Breast epithelium (tissue), 4 donors: ENCODE measurements around the gene ZMIZ2. TPM values are rescaled to one million over a fixed set of nuclear protein-coding genes. Genes with fewer than 3 reads are reported as not detected.

ENCODE experiments used
- DNase-seq, 2 donors: peaks; one replicate each; pipeline ENCODE4 v3.0.0-alpha.2; 2019; ENCODE audit warnings: low spot score in 2 of 2
- H3K27ac ChIP-seq, 2 donors: fragments of 200-600 bp; sonication (generic) in 1 of 2; one replicate each; pipeline ENCODE4 v1.5.1; 2016 to 2019; ENCODE audit warnings: mild to moderate bottlenecking in 1 of 2
- H3K27me3 ChIP-seq, 2 donors: fragments of 200-600 bp; sonication (generic) in 1 of 2; one replicate each; pipeline versions ENCODE4 v1.5.1 to v1.6.0; 2017 to 2019; ENCODE audit warnings: control low read depth in 1 of 2, mild to moderate bottlenecking in 1 of 2
- H3K36me3 ChIP-seq: fragments of 200-600 bp; one replicate; pipeline ENCODE4 v1.5.1; 2019
- H3K4me1 ChIP-seq, 2 donors: fragments of 200-600 bp; sonication (generic); one replicate each; pipeline ENCODE4 v1.5.1; 2016 to 2019; ENCODE audit warnings: control low read depth in 1 of 2
- H3K4me3 ChIP-seq, 3 donors: fragments of 200-600 bp; sonication (generic); 1 replicate in 2 of 3; 2 replicates in 1 of 3; pipeline ENCODE4 v1.5.1; 2016 to 2019; ENCODE audit warnings: mild to moderate bottlenecking in 3 of 3, moderate library complexity in 2 of 3
- H3K9me3 ChIP-seq, 2 donors: fragments of 200-600 bp; sonication (generic) in 1 of 2; one replicate each; pipeline ENCODE4 v1.5.1; 2016 to 2019; ENCODE audit warnings: control low read depth in 1 of 2
- CTCF ChIP-seq, 3 donors: fragments of 450-650 bp; IDR thresholded peaks; one replicate each; pipeline ENCODE4 v1.5.1; 2016 to 2017; ENCODE audit warnings: antibody characterized with exemption in 3 of 3, mild to moderate bottlenecking in 3 of 3, moderate library complexity in 3 of 3
- POLR2A ChIP-seq: fragments of 450-650 bp; IDR thresholded peaks from one replicate; pipeline ENCODE4 v1.6.1; 2016; ENCODE audit warnings: antibody characterized with exemption, mild to moderate bottlenecking, moderate library complexity
- POLR2AphosphoS5 ChIP-seq, 3 donors: sonication (generic); formaldehyde crosslinking; IDR thresholded peaks; one replicate each; pipeline ENCODE4 v1.6.1; 2017; ENCODE audit warnings: antibody characterized with exemption in 3 of 3
- intact Hi-C: fragments of 100-400 bp; cut with DNase I; formaldehyde crosslinking; loops from one replicate; pipeline ENCODE4 v1.15.1; 2023; ENCODE audit warnings: low total_unique reads
- total RNA-seq, 3 donors: library from RNA; depleted of rRNA; stranded (reverse); fragments of >200 nt; gene quantifications; one replicate each; pipeline ENCODE4 v1.1.0, GENCODE V29; 2016

The ZMIZ2 gene
- total RNA-seq, 3 donors from 2014 or later = 12.5 to 30.1 (median 23.6) TPM

GRCh38 chr7:44709945-44710596 lies 38.6 kb upstream of the ZMIZ2 start:
- TF ChIP-seq POLR2AphosphoS5 (IDR thresholded peaks at IDR 0.05) = no peak
- TF ChIP-seq POLR2A = no peak
- no peak for TF ChIP-seq CTCF (IDR thresholded peaks at IDR 0.05)
- no peak overlapping the region for H3K4me3 ChIP-seq
- no peaks in the 10 kb centered on the region for H3K27me3 ChIP-seq
- no peaks in the 10 kb centered on the region for H3K9me3 ChIP-seq
- H3K36me3 ChIP-seq = no peaks in the 10 kb centered on the region
- H3K4me1 ChIP-seq = no peaks in the 10 kb centered on the region
- intact Hi-C loops = no loop called here
- no peak for DNase-seq
- no peak overlapping the region for H3K27ac ChIP-seq

- DNase-seq = no peak
- no peaks in the 10 kb centered on the region for H3K4me1 ChIP-seq
- H3K27ac ChIP-seq = no peak overlapping the region
- intact Hi-C loops = no loop called here
- H3K4me3 ChIP-seq = no peak overlapping the region
- H3K9me3 ChIP-seq = no peaks in the 10 kb centered on the region
- no peaks in the 10 kb centered on the region for H3K36me3 ChIP-seq
- no peak for TF ChIP-seq POLR2A
- no peak for TF ChIP-seq CTCF (IDR thresholded peaks at IDR 0.05)
- no peak for TF ChIP-seq POLR2AphosphoS5 (IDR thresholded peaks at IDR 0.05)
- no peaks in the 10 kb centered on the region for H3K27me3 ChIP-seq
Measured at GRCh38 chr7:44711528-44711927, 37.1 kb upstream of the ZMIZ2 start.

GRCh38 chr7:44712012-44712411 lies 36.6 kb upstream of the ZMIZ2 start:
- no peak for TF ChIP-seq POLR2AphosphoS5 (IDR thresholded peaks at IDR 0.05)
- no peak for TF ChIP-seq CTCF (IDR thresholded peaks at IDR 0.05)
- no peak for TF ChIP-seq POLR2A
- intact Hi-C loops = no loop called here
- DNase-seq = no peak
- Histone ChIP-seq H3K4me3 (no peak overlapping the region), H3K36me3 (no peaks in the 10 kb centered on the region), H3K27me3 (no peaks in the 10 kb centered on the region), H3K9me3 (no peaks in the 10 kb centered on the region), H3K4me1 (no peaks in the 10 kb centered on the region), H3K27ac (no peak overlapping the region)

GRCh38 chr7:44713141-44713540 lies 35.5 kb upstream of the ZMIZ2 start:
- intact Hi-C loops = no loop called here
- Histone ChIP-seq H3K4me1 (no peaks in the 10 kb centered on the region), H3K27me3 (no peaks in the 10 kb centered on the region), H3K9me3 (no peaks in the 10 kb centered on the region), H3K4me3 (no peak overlapping the region), H3K36me3 (no peaks in the 10 kb centered on the region), H3K27ac (no peak overlapping the region)
- TF ChIP-seq POLR2A = no peak
- no peak for TF ChIP-seq POLR2AphosphoS5 (IDR thresholded peaks at IDR 0.05)
- TF ChIP-seq CTCF (IDR thresholded peaks at IDR 0.05) = no peak
- DNase-seq = no peak

GRCh38 chr7:44713680-44714335 lies 34.8 kb upstream of the ZMIZ2 start:
- TF ChIP-seq POLR2AphosphoS5 (IDR thresholded peaks at IDR 0.05) = no peak
- TF ChIP-seq CTCF (IDR thresholded peaks at IDR 0.05) = no peak
- TF ChIP-seq POLR2A = no peak
- Histone ChIP-seq H3K9me3 (no peaks in the 10 kb centered on the region), H3K27me3 (no peaks in the 10 kb centered on the region), H3K27ac (no peak overlapping the region), H3K4me1 (no peaks in the 10 kb centered on the region), H3K4me3 (no peak overlapping the region), H3K36me3 (no peaks in the 10 kb centered on the region)
- no peak for DNase-seq
- intact Hi-C loops = no loop called here
